ENCODE data around the gene CDCA7.
"Not testable (repeated sequence)": the region's sequence is repeated elsewhere in the genome, so short reads cannot be mapped to it uniquely, and the experiment has no call there.

The CDCA7 gene

GRCh38 chr2:173354582-173355131 is at the start of gene CDCA7:
CDCA7 (plus strand) TSS chr2:173354872; CDS start chr2:173354964, 92 bp downstream.
- peak; percentile 18 for DNase-seq (ENCODE audit: low read depth, low spot score)

- DNase-seq (ENCODE audit: low read depth, low spot score): no peak
Measured at GRCh38 chr2:173305303-173305702, 49.4 kb upstream of the CDCA7 start.

GRCh38 chr2:173307293-173307692 is 47.4 kb upstream of the CDCA7 start:
- DNase-seq (ENCODE audit: low read depth, low spot score): no peak

GRCh38 chr2:173309370-173309769 is 45.3 kb upstream of the CDCA7 start:
- not testable (repeated sequence) for DNase-seq (ENCODE audit: low read depth, low spot score)

- DNase-seq (ENCODE audit: low read depth, low spot score): no peak
Measured at GRCh38 chr2:173311844-173312606, 42.6 kb upstream of the CDCA7 start.

- DNase-seq (ENCODE audit: low read depth, low spot score): no peak
Measured at GRCh38 chr2:173323371-173323770, 31.3 kb upstream of the CDCA7 start.

- DNase-seq (ENCODE audit: low read depth, low spot score): no peak
Measured at GRCh38 chr2:173326806-173327205, 27.9 kb upstream of the CDCA7 start.

GRCh38 chr2:173327421-173327820 is 27.3 kb upstream of the CDCA7 start:
- no peak for DNase-seq (ENCODE audit: low read depth, low spot score)

GRCh38 chr2:173333003-173333402 is 21.7 kb upstream of the CDCA7 start:
- not testable (repeated sequence) for DNase-seq (ENCODE audit: low read depth, low spot score)

GRCh38 chr2:173339807-173340206 is 14.9 kb upstream of the CDCA7 start:
- no peak for DNase-seq (ENCODE audit: low read depth, low spot score)

GRCh38 chr2:173343921-173344320 is 10.8 kb upstream of the CDCA7 start:
- no peak for DNase-seq (ENCODE audit: low read depth, low spot score)

GRCh38 chr2:173346035-173346434 is 8.6 kb upstream of the CDCA7 start:
- no peak for DNase-seq (ENCODE audit: low read depth, low spot score)

GRCh38 chr2:173347305-173348168 is 7.1 kb upstream of the CDCA7 start:
- no peak for DNase-seq (ENCODE audit: low read depth, low spot score)

- no peak for DNase-seq (ENCODE audit: low read depth, low spot score)
Measured at GRCh38 chr2:173349287-173349686, 5.4 kb upstream of the CDCA7 start.

GRCh38 chr2:173350383-173350782 is 4.3 kb upstream of the CDCA7 start:
- DNase-seq (ENCODE audit: low read depth, low spot score): no peak

- DNase-seq (ENCODE audit: low read depth, low spot score): no peak
Measured at GRCh38 chr2:173351879-173352278, 2.8 kb upstream of the CDCA7 start.

- DNase-seq (ENCODE audit: low read depth, low spot score): no peak
Measured at GRCh38 chr2:173353556-173353955, 1.1 kb upstream of the CDCA7 start.

- no peak for DNase-seq (ENCODE audit: low read depth, low spot score)
Measured at GRCh38 chr2:173354073-173354581, 545 bp upstream of the CDCA7 start.

- DNase-seq (ENCODE audit: low read depth, low spot score): no peak
Measured at GRCh38 chr2:173355132-173355865, 627 bp downstream of the CDCA7 start.

GRCh38 chr2:173355866-173356508 is 1.3 kb downstream of the CDCA7 start:
- DNase-seq (ENCODE audit: low read depth, low spot score): no peak

GRCh38 chr2:173357346-173357745 is 2.7 kb downstream of the CDCA7 start:
- no peak for DNase-seq (ENCODE audit: low read depth, low spot score)
